HG02763 (cell line): Measurements from ENCODE around the gene LPP.

Experiments
- ATAC-seq: cut with Tn5 transposase; IDR thresholded peaks from one replicate; pipeline ENCODE4 v1.9.1; 2021; ENCODE audit warnings: mild to moderate bottlenecking, moderate library complexity; ENCODE audit not compliant: unreplicated experiment

LPP gene

DNA sequence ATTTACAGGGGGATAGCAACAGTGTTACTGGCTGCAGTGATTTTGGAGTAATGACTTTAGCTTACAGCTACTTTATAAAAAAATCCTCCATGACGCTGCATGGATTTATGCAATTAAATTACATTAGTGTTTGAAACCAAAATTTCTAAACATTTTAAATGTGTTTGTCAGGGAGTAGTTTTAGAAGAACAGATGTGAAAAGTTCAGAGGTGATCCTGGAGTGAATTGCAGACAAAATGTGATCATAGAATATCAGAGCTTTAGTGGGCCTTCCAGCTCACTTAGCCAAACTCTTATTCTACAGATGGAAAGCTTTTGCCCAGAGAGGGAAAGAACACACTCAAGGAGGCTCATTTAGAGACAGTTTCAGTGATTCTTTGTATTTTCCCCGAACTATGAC lies 376.3 kb downstream of the LPP start:
- ATAC-seq = no peak

DNA sequence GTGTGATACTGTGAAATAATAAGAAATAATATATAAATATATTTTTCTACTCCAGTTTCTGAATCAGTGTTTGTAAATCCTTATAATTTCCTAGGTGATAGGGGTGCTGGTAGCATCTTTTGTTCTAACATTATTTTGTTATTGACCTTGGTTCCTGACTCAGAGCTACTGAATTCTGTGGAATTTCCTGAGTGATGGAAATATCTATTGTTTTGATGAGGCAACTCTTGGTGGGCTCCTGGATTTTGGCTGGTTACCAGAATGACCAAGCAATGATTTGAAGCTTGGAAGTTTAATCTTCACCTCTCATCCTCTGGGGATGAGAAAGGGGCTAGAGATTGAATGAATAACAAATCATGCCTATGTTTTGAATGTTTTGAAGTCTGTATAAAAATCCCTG lies 377.3 kb downstream of the LPP start:
- no peak for ATAC-seq

DNA sequence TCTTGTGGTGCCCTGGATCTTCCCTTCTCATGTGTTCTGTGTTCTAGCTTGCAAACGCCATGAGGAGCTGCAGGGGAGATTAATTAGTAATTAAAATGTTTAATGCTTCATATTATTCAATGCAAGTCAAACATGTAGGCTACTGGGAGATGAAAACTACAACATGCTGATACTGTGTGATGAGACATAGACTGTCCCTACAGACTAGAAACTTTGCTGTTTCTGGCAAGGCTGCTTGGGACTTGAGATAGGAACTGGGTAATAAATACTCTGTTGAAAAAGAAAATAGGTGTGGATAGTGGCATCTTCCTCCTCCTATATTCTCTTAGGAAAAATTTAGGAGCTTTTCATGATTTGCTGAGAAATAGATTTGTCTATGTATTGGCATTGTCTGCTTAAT lies 379.2 kb downstream of the LPP start:
- no peak for ATAC-seq

DNA sequence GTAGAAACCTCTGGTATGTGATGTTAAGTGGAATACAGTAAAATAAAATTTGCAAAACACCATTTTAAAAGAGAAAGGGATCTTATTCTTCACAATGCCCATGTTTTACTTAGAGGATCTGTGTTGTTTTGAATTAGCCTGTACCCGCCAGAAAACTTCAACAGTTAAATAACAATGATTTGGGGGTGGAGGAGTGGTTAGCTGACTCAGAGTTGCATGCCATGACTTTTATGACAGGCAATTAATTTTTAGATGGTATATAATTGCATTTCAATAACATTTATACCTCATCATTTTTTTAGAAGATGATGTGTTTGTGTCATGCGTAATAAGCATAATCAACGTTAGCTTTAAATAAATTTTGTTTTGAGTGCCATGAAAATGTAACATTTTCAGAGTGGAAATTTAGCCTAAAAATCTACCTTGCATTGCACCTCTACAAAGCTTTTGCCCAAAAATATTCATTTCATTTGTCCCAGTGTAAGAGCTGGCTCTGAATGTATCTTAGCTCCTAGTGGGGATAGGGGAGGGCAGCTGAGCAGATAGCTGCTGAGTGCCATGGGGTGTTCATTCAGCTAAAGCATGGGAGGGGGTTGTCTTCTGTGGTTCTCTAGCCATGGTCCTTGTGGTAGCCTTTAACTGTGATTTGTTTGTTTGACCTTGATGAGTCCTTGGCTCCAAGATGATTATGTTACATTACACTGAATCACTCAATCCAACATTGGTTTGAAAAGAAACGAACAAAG lies 379.8 kb downstream of the LPP start:
- no peak for ATAC-seq

DNA sequence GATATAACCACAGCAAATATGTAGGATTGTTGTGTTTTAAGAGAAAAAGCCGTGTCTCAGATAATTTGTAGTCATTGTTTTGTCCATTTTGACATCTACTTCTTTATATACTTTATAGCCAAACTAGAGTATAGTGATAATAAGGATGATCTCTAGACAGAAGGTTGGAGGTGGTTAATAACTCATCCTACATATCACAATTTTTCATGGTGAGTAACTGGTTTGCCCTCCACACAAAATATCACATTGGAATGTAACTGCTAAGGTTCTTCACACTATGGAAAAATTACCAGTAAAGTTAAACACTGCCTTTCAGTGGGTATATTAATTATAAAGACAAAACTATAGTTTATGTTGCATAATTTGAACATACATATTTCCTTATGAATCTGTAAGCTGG lies 380.7 kb downstream of the LPP start:
- ATAC-seq = no peak

DNA sequence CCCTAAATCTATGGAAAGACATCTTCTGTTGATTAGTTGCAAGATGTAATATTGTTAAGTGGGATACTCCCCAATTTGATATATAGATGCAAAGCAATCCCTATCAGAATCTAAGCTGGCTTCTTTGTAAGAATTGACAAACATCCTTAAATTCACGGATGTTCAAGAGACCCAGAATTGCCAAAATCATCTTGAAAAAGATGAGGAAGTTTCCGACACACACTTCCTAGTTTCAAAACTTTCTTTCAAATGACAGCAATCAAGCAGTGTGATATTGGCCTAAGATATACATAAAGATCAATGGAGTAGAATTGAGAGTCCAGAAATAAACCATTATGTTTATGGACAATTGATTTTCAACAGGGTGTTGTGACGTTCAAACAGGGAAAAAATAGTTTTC lies 383.6 kb downstream of the LPP start:
- no peak for ATAC-seq

DNA sequence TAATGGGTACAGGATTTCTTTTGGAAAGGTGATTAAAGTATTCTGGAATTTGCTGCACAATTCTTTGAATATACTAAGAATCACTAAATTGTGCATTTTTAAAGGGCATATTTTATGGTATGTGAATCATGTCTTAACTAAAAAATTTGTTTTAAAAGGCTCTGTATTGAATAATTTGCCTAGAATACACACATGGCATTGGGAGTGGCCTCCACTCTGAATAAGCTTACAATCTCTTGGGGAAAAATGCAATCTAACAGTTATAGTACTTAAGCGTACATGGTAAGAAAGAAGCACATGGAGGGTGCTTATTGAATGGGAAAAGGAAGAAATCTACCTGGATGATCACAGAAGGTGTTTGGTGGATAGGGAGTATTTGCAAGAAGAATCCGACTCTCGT lies 385.1 kb downstream of the LPP start:
- ATAC-seq = no peak

DNA sequence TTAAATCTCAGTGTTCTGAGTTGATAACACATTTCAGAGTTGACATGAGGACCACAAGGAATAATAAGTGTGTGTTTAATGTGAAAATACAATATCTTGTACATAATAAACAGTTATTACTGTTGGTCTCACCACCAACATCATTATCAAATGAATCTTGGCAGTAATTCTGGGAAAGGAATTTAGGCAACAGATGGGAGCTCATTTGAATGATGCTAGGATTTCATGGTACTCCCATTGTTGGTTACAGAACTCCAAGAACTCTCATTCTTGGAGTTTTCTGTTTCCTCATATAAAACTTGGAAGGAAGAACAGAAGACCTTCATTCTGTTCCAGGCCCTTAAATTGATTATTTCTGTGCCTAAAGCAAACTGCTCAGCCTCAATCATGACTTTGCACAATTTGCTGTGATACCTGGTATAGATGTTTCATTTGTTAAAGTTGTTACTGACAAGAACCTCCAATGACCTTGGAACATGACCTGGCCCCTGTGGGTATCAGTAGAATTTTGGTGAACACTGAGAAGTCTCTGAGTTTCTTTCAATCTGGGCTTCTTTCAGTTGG lies 385.8 kb downstream of the LPP start:
- no peak for ATAC-seq

DNA sequence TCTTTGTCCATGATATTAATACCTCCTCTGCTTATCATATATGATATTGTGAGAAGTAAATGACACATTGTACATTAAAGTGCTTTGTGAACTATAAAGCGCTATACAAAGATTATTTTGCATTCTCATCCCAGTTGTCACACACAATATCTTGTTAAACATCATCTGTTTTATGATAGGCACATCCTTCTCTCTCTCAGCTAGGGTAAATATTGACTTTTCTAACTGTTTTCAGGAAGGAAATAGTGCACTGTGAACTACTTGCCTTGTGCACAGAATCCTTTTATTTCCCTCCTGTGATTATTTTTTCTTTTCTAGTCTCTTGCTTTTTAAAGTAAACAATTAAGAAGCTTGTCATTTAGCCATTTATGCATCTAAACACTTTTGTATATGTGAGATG lies 388.2 kb downstream of the LPP start:
- ATAC-seq = no peak

DNA sequence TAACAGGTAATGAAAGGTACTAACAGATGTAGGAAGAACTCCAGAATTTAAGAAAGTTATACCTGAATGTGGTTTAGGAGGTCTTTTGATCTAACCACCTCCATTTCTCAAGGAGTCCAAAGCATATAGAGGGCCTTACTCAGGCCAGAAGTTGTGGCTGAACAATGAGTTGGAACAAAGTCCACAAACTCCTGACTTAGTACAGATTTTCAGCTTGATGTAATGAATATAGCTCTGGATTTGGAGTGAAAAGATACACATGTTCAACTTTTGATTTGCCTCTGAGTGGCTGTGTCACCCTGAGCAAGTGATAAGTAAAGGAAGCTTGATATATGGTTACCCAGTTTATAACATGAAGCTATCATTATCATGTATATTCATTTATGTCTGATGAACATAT lies 390.1 kb downstream of the LPP start:
- no peak for ATAC-seq

DNA sequence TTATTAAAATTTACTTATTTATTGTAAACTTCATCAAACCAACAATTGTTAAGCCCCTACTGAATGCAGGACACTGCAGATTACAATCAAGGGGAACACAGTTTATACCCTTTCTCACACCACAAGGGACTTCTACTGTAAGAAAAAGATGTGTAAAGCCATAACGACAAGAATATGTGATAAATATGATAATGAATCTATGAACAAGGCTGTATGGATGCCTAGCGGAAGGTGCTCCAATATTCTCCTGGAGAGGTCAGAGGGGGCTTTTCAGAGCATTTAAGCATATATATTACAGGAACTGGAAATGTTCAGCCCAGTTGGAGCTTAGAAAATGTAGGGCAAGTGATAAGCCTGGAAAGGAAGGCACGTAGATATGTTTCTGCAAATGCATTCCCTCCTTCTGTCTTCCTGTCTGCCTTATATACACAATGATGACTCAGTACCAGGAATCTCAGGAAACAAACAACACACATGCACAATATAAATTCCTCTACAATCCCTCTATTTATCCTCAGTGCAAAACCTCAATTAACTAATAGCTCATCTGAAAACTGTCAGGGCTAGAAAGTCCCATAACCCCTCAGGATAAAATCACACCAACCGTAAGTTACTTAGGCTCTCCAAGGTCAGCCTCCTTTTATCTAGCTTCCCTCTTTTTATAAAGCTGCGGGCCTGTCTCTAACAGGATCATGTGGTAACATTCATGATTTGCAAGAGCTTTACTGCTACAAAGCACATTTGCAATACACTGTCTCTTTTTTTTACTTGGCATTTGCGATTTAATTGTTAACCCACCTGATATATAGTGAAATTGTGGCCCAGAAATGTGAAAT lies 393.1 kb downstream of the LPP start:
- no peak for ATAC-seq

DNA sequence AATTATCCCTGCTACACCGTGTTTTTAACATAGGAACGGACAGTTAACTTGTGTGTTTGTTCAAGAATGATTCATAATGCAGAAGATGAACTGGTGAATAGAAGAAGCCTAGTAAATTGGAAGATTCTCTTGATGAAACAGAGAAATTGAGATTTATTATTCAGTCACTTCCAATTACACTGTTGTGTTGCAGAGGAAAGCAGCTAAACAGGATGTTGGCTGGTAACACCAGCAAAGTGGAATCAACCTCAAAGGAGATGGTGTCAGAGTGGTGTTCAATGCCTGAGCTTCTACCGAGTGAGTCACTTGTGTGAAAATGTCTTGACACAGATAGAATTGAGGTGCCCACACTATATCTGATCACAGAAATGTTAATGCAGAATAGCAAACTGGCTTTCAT lies 399.6 kb downstream of the LPP start:
- ATAC-seq = no peak

DNA sequence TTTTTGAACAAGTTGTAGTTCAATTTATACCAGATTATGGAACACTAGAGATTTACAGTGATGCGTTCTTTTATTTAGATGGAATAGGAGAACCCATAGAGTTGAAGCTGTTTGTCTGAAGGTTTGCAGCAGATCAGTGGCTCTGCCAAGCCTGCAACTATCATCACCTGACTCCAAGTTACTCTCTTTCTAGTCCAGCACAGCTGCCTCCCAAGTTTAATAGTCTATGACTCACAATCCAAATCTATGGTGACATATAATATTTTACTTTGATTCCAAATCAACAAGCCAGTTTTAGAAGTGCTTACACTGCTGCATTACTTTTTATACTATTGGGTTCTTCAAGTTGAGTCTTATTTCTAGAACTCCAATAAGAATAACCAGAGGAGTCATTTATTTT lies 400.4 kb downstream of the LPP start:
- ATAC-seq = no peak

DNA sequence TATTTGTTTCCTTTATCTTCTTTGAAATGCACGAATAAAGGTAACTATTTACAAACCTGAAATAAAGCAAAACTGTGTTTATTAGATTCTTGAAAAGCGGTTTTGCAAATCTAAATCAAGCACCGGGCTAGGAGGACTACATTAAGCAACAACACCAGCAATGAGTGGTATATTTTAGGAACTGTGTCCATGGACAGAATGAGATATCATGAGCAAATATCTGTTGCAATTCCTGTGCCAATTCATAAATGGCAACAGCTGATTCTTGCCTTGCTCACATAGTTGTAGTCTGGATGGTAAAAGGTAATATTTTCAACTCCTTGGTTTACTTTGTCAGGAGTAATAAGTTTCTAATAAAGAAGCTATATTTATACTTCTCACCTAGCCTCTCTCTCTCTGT lies 403.3 kb downstream of the LPP start:
- ATAC-seq = no peak

DNA sequence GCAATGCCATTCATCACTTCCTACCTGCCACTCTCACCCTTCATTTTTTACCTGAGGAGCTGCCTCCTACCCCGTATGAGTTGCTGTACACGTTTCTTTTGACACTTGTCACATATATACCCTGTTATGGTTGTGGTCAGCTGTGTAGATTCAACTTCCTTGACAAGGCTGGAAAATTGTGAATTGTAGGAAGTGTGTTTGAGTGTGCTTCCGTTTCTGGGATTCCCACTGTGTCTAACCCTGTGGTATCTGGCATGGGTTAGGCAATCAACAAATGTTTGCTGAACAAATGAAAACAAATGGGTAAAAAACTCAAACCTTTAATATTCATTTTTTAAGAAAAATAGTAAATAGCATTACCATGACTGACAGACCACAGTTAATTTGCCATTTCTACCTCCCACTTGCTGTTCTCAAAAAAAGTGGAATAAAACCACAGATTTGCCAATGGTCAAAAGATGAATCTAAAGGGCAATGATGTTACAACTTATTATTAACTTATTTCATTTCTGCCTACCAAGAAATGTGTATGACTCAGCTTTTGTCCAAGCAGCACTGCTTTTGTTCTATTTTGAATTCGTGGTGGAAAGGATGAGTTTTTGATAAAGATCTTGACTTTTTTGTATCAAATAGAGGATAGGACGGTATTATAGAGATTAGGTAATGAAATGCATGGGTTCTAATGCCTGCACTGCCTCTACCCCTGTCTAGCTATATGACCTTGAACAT lies 404.6 kb downstream of the LPP start:
- no peak for ATAC-seq

DNA sequence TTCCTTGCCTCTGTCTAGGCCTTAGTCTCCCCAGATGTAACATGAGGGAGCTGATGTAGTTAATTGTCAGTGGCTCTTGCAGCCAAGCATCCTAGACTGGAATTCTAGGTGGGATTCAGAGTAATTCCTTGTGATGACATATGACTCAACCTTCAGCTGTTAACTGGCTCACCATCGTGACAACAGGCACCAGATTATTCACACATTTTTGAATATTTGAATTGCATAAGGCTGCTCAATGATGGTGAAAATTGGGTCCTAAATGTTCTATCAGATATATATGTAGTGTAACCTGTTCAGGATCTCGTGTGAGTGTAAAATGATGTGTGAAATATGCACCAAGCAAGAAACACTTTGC lies 405.1 kb downstream of the LPP start:
- ATAC-seq = no peak

DNA sequence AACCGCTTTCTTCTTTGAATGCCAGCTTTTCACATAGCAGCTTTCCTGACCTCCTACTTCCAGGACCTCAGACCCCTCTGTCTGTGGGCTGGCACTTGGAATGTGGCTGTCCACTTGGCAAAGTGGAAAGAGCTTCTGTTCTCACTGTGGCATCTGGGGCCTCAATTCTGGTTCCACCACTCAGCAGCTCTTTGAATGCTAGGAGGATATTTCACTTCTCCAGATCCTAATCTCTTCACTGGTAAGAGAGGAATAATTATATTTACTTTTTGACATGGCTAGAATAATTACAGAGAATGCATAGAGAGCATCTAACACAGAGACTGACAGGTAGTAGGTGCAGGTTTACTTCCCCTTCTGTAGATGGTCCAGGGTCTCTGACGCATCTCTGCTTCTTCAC lies 405.9 kb downstream of the LPP start:
- ATAC-seq = no peak

DNA sequence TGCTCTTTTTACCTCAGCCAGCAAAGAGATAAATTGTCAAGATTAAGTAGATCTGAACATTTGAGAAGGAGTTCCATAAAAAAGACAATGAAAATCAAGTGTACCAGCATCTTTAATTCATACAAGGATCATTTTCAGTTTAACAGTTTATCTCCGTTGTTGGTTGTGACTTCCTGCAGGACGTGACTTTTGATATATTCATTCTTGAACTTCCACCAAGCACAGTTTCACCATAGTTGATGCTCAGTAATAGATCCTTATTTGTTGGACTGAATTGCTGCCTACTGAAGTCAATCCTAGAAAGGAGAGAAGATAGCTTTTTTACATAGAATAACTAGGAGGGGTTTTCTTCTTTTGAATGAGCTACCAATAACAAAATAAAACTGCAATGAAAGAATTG lies 408.2 kb downstream of the LPP start:
- ATAC-seq = no peak

DNA sequence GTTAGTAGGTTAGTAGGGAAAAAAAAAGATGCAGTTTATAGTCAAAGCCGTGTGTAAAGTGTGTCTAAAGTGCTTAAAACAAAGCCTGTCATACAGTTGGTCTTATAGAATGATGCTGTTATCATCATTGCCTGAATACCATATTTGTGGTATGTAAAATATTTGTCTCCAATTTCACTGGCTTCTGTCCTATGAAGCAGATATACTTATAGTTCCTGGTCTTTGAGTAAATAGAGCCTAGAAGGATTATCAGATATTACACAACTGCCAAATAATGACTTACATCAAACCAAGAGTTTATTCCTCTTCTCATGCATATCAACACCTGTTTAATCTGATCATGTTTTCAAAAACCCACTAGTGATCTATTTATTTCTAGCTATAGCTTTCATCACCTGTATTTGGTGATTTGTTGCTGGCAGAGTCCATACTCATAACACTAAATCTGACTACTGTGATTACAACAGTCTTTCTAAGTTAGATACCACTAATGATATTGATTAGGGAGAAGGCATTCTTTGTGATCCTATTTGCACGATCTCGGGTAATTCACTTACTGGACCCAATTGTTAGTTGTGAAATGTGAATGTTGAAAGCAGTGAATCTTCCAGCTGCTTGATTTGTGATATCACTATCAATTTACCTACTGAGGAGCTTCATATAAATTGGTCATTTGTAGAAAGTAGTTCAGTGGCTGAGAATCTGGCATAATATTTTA lies 413.7 kb downstream of the LPP start:
- ATAC-seq = no peak

DNA sequence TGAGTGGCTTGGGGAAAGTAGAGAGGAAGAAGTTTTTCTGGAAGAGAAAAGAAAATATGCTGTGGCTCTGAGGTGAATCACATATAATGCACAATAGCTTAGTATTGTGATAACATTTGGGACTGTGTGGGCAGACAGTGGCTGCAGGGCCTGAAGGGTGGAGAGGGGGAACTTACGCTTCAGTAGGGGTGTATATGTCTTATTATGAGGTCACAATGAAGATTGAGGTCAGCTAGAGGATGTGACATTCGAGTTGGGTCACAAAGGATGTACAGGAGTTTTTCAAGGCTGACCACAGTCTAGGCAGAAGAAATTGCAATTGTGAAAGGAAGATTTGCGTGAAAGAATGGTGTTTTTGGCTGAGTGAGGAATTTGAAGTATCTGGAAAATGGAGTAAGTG lies 414.8 kb downstream of the LPP start:
- ATAC-seq = no peak

DNA sequence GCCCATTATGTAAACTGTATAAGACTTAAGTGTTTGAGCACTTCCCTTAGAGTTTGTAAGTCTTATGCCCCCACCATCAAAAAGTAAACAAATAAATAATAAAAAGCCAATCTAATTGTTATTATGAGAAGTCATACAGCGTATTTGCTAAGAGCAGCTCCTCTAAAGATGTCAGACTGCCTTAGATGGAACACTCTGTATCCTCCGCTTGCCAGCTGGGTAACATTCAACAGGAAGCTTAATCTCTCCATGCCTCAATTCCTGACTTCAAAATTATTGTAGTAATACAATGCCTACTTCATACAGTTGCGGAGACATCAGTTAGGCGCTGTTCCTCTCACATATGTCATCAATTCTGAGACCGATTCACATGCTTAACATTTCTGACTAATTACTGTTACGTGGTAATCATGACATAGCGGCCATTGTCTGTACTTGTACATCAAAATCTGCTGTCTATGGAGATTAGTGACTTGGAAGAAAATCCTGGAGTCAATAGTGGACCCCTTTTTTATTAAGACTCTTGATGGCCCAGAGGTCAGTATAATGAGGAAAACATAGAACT lies 417.7 kb downstream of the LPP start:
- no peak for ATAC-seq
